ENCODE results near the gene ZNF653. TPM values are rescaled to one million over a fixed set of nuclear protein-coding genes. Genes with fewer than 3 reads are reported as not detected.

Gene ZNF653
- total and polyA plus RNA-seq, 9 of the 15 experiments (the other 6 are each of a cell fraction or from before 2014, with no cell fraction given) = 1.6 to 8.0 (median 4.2) TPM; not detected in 2

- TF ChIP-seq TSHZ1 (CRISPR knock-in tag; IDR thresholded peaks at IDR 0.05) (no peak), GATAD2A (IDR thresholded peaks at IDR 0.05) (no peak), L3MBTL2 (IDR thresholded peaks at IDR 0.05) (no peak; the same call in 1 of the 2 replicates), ETV1 (tag; conservative IDR thresholded peaks at IDR 0.05; ENCODE audit: low read depth) (no peak), HEY1 (CRISPR knock-in tag; IDR thresholded peaks at IDR 0.05; ENCODE audit: borderline replicate concordance) (no peak), SP2 (IDR thresholded peaks at IDR 0.05; ENCODE audit: extremely low read depth, low read depth, low read length, poor library complexity, severe bottlenecking) (no peak), ZNF584 (CRISPR knock-in tag; IDR thresholded peaks at IDR 0.05; ENCODE audit: low read depth) (no peak), ZNF274 (IDR thresholded peaks at IDR 0.05; ENCODE audit: borderline replicate concordance, low read depth, low read length) (no peak), ASH1L (IDR thresholded peaks at IDR 0.05; ENCODE audit: borderline replicate concordance, low read depth, partially characterized antibody) (no peak), ZNF551 (CRISPR knock-in tag; IDR thresholded peaks at IDR 0.05) (no peak), EHMT2 (IDR thresholded peaks at IDR 0.05) (no peak), MTA2 (IDR thresholded peaks at IDR 0.05; ENCODE audit: low read depth) (no peak), ZNF217 (CRISPR knock-in tag; IDR thresholded peaks at IDR 0.05) (no peak), ZBTB12 (CRISPR knock-in tag; IDR thresholded peaks at IDR 0.05) (peak; percentile 90), NR4A1 (CRISPR knock-in tag; IDR thresholded peaks at IDR 0.05) (no peak), NR4A1 (tag; IDR thresholded peaks at IDR 0.05) (no peak), ZFP36 (IDR thresholded peaks at IDR 0.05; ENCODE audit: low read depth, low read length, partially characterized antibody) (no peak), TAF7 (tag; IDR thresholded peaks at IDR 0.05) (no peak), ZNF232 (CRISPR knock-in tag; IDR thresholded peaks at IDR 0.05) (no peak), KDM4B (IDR thresholded peaks at IDR 0.05; ENCODE audit: borderline replicate concordance in 2 of 2, low read depth in 1 of 2) (no peak)
- TF ChIP-seq, protein P1, sequence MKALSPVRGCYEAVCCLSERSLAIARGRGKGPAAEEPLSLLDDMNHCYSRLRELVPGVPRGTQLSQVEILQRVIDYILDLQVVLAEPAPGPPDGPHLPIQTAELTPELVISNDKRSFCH (CRISPR knock-in tag; IDR thresholded peaks at IDR 0.05) = no peak
- TF ChIP-seq, protein P1 (tag; IDR thresholded peaks at IDR 0.05) = no peak
Measured at GRCh38 chr19:11505504-11506100, at the start of gene ZNF653 (continued).

Measured in K562 (cell line).